ENCODE data around the gene TAX1BP1. TPM values are rescaled to one million over a fixed set of nuclear protein-coding genes. Genes with fewer than 3 reads are reported as not detected.
A peak's percentile ranks its signal among the peaks of the same experiment; 100 is the strongest.

TAX1BP1 gene
- total and polyA plus RNA-seq, 8 donors, result 28.3 to 64.6 (median 46.4) TPM

DNA sequence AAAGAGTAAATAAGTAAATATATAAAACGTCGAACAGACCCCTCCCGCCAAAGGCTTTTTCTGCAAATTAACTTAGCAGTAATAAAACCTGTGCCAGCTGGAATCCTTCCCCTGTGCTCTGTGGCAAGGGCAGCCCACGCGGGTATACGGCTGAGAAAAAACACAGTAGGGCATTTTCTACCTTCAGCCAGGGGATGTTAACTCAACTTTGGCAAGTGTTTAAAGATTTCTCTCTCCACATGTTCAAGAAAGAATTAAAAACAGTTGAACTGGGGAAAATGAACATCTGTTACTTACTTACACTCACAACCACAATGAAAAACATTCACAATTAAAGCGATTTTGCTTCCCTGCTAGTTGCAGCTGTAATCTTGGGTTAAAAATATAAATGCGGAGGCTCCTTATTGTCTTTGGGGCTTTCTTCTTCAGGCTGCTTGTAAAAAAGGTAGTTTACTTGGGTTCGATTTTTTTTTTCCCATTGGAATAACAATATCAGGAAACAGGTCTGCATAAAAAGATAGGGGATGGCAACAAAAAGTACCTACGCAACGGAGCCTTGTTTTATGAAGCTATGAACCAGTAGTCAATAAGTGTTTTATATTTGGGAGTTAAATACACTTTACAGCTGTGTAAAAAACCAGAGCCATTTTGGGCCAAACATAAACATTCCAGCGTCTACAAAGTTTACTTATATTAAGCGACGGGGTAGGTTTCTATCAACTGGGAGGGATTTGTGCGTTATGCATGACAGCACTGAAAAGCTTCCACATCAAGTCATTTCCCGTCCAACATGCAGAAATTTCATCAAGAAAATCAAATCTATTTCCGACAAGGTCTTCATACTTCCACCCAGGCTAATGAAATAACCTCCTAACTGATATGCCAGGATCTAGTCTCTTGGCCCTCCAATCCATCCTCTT, 132.7 kb downstream of the TAX1BP1 start:
- intact Hi-C loops (cut with DNase I), result no loop called here
- Histone ChIP-seq H3K36me3 (no peaks in the 10 kb centered on the region), H3K9me3 (no peaks in the 10 kb centered on the region), H3K27me3 (no peaks in the 10 kb centered on the region), H3K27ac (peak overlapping the region; percentile 52 to 84 (median 68)), H3K4me1 (peaks cover 34 to 51% (median 50%) of the 10 kb centered on the region in 3 donors), H3K4me3 (no peak overlapping the region)
- ATAC-seq (peak in 3 of 4 donors; percentile 2 to 43 (median 17)), FAIRE-seq (no peak), DNase-seq (peak in 2 of 6 donors; percentile 54 to 55)
- 32 to 34% methylated on average over 17 of the region's 17 CpGs for WGBS, 2 donors
- TF ChIP-seq, protein P1, sequence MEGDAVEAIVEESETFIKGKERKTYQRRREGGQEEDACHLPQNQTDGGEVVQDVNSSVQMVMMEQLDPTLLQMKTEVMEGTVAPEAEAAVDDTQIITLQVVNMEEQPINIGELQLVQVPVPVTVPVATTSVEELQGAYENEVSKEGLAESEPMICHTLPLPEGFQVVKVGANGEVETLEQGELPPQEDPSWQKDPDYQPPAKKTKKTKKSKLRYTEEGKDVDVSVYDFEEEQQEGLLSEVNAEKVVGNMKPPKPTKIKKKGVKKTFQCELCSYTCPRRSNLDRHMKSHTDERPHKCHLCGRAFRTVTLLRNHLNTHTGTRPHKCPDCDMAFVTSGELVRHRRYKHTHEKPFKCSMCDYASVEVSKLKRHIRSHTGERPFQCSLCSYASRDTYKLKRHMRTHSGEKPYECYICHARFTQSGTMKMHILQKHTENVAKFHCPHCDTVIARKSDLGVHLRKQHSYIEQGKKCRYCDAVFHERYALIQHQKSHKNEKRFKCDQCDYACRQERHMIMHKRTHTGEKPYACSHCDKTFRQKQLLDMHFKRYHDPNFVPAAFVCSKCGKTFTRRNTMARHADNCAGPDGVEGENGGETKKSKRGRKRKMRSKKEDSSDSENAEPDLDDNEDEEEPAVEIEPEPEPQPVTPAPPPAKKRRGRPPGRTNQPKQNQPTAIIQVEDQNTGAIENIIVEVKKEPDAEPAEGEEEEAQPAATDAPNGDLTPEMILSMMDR (IDR thresholded peaks at IDR 0.05), result no peak

DNA sequence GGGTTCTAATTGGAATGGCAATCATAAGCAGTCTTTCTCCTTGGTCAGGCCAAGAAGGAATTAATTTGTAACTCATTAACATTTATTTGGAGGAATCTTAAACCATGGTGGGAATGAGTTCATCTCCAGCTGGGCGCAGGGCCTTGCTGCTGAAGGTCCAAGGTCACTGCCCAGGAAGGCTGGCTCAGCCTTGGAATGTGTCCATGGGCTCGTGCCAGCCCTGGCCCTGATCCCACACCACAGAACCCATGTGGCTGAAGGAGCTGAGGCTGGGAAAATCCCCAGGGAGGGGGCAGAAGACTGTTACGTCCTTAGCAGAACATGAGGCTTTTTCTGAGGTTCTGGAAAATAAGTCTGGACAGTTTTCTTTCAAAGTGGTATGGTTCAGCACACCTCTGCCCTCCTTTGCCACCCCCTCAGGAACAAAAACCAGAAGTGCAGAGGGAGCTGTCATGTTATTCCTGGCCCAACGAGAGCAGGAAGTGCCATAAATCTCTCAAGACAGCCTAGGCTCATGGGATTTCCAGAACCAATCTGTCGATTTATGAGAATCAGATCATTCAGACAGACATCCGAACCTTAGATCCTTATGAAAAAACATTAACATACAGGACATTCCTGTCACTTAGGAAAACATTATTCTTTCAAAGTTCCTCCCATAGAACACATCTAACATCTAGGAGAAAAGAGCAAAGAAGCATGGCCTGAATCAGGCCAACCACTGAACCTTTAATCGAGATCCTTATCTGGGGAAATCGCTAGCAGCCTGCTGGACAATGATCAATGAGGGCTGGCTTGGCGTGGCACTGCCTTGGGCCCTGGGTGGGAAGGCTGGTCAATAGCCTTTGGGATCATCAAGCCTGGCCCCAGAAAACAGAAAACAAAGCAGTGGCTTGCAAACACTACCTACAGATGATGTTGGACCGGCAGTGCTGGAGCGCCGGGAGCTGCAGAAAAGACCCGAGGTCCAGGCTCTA, 134.3 kb downstream of the TAX1BP1 start:
- Histone ChIP-seq H3K4me3 (no peak overlapping the region), H3K27me3 (no peaks in the 10 kb centered on the region), H3K27ac (peak overlapping the region; percentile 52 to 84 (median 68)), H3K9me3 (no peaks in the 10 kb centered on the region), H3K36me3 (no peaks in the 10 kb centered on the region), H3K4me1 (peaks cover 34 to 51% (median 50%) of the 10 kb centered on the region in 3 donors)
- ATAC-seq, result peak; percentile 87 to 95 (median 94)
- WGBS, 2 donors, result 32 to 34% methylated on average over 13 of the region's 13 CpGs
- intact Hi-C loops (cut with DNase I), result no loop called here
- peak; percentile 88 to 97 (median 94) for DNase-seq
- FAIRE-seq, result no peak
- TF ChIP-seq, protein P1 (IDR thresholded peaks at IDR 0.05), result no peak

DNA sequence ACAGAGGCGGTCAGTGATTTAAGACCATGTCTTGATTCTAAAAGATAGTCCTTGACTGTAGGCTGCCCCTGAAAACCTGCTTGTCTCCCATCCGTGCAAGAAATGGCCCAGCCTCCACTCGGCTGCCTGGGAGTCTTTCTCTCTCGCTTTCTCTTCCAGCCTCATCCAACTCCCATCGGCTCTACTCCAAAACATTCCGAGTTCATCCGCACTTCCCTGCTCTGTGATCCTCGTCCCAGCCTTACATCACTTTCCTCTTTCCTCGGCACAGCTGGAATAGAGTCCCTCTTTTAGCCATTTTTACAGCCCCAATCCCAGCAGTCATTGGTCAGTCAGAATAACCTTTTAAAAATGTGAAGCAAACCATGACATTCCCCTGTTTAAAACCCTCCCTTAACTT, 135.1 kb downstream of the TAX1BP1 start:
- no peaks in the 10 kb centered on the region for H3K36me3 ChIP-seq
- intact Hi-C loops (cut with DNase I), result no loop called here
- H3K27me3 ChIP-seq, result no peaks in the 10 kb centered on the region
- TF ChIP-seq, protein P1 (IDR thresholded peaks at IDR 0.05), result no peak
- 92 to 94% methylated on average over 9 of the region's 9 CpGs for WGBS, 2 donors
- peak overlapping the region in 3 of 4 donors; percentile 52 to 84 (median 82) for H3K27ac ChIP-seq
- ATAC-seq, result no peak
- H3K4me3 ChIP-seq, result no peak overlapping the region
- no peak for FAIRE-seq
- no peak for DNase-seq
- peaks cover 34 to 51% (median 50%) of the 10 kb centered on the region in 3 donors for H3K4me1 ChIP-seq
- H3K9me3 ChIP-seq, result no peaks in the 10 kb centered on the region

DNA sequence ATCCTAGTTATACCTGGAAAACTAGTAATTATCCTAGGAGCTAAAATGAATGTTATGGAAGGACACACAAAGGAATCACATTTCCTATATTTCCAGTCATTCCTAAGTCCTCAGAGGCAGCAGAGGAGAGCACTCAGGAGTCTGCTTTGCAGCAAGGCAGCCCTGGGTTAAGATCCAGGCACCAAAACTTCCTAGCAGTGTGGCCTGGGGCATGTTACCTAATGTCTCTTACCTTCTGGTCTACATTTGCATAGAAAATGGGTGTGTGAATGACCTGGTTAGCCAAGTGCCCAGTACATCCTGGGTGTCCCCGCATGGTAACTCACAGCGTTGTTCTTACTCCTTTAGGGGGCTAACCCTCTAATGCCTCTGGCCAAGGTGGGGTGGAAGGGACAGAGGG, 135.9 kb downstream of the TAX1BP1 start:
- FAIRE-seq (no peak), DNase-seq (no peak), ATAC-seq (no peak)
- Histone ChIP-seq H3K9me3 (no peaks in the 10 kb centered on the region), H3K4me1 (peaks cover 34 to 51% (median 50%) of the 10 kb centered on the region in 3 donors), H3K27me3 (no peaks in the 10 kb centered on the region), H3K4me3 (no peak overlapping the region), H3K36me3 (no peaks in the 10 kb centered on the region), H3K27ac (peak overlapping the region in 3 of 4 donors; percentile 10 to 84 (median 82))
- TF ChIP-seq, protein P1 (IDR thresholded peaks at IDR 0.05), result no peak
- intact Hi-C loops (cut with DNase I), result no loop called here
- 97 to 100% methylated on average over 2 of the region's 2 CpGs for WGBS, 2 donors
